Esophagus squamous epithelium (tissue), 5 donors: ENCODE results near the gene ZDHHC17. TPM values are rescaled to one million over a fixed set of nuclear protein-coding genes. Genes with fewer than 3 reads are reported as not detected.
"Not testable (repeated sequence)": the region's sequence is repeated elsewhere in the genome, so short reads cannot be mapped to it uniquely, and the experiment has no call there.

ENCODE experiments used
- DNase-seq: peaks from one replicate; lab custom pipeline; 2025; lab: John Stamatoyannopoulos, UW
- H3K27ac ChIP-seq, 4 donors: fragments of 200-600 bp; sonication (generic); one replicate each; pipeline ENCODE4 v1.5.1; 2016 to 2019; ENCODE audit warnings: mild to moderate bottlenecking in 1 of 4
- H3K27me3 ChIP-seq, 4 donors: fragments of 200-600 bp; sonication (generic); 1 replicate in 3 of 4; 2 replicates in 1 of 4; pipeline versions ENCODE4 v1.5.1 to v1.6.0; 2017 to 2021; ENCODE audit warnings: antibody characterized with exemption in 1 of 4
- H3K36me3 ChIP-seq, 3 donors: fragments of 200-600 bp; sonication (generic); one replicate each; pipeline ENCODE4 v1.5.1; 2016 to 2019
- H3K4me1 ChIP-seq, 3 donors: fragments of 200-600 bp; sonication (generic); one replicate each; pipeline ENCODE4 v1.5.1; 2017 to 2019
- H3K4me3 ChIP-seq, 4 donors: fragments of 200-600 bp; sonication (generic); 1 replicate in 3 of 4; 2 replicates in 1 of 4; pipeline ENCODE4 v1.5.1; 2016 to 2019; ENCODE audit warnings: mild to moderate bottlenecking in 2 of 4, moderate library complexity in 1 of 4
- H3K9me3 ChIP-seq, 3 donors: fragments of 200-600 bp; sonication (generic); one replicate each; pipeline ENCODE4 v1.5.1; 2016 to 2019
- CTCF ChIP-seq, 6 experiments: fragments of 450-650 bp in 4 of 6; fragments of 200-600 bp in 2 of 6; sonication (generic) in 2 of 6; IDR thresholded peaks; one replicate each; pipeline ENCODE4 v1.5.1; 2016 to 2019; ENCODE audit warnings: antibody characterized with exemption in 6 of 6, mild to moderate bottlenecking in 4 of 6, moderate library complexity in 4 of 6
- POLR2A ChIP-seq, 4 donors: fragments of 450-650 bp; IDR thresholded peaks; one replicate each; pipeline ENCODE4 v1.6.1; 2017; ENCODE audit warnings: antibody characterized with exemption in 4 of 4, mild to moderate bottlenecking in 4 of 4, moderate library complexity in 3 of 4
- WGBS, 2 donors: methylation state at CpG; one replicate each; pipeline ENCODE4 v1.1.5; 2018; 5-methylcytosine and 5-hydroxymethylcytosine counted together
- intact Hi-C: fragments of 100-400 bp; cut with DNase I; formaldehyde crosslinking; loops from one replicate; pipeline ENCODE4 v1.15.0; 2022
- total RNA-seq, 4 donors: library from RNA; depleted of rRNA; stranded (reverse); fragments of >200 nt; gene quantifications; one replicate each; pipeline ENCODE4 v1.1.0, GENCODE V29; 2016
- donor health status: DM: yes; HTN: yes; CAD: no.

Gene ZDHHC17
- total RNA-seq, 4 donors from 2014 or later = 6.7 to 26.7 (median 11.7) TPM

DNA sequence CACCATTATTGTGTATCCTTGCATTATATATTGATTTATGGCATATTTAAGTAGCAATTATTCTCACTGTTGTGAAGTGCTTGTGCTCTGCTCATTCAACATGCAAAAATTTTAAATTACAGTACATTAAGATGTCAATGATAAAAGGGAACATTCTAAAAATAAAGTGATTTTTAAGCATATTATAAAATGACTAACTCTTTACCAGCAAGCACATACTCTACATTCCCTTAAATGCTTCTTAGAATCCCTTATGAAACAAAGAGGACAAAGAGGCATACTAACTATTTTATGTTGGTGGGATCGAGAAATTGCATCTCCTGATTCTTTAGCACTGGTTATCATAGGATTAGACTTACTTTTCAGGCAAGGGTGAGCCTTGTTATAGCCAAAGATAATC, 46.6 kb upstream of the ZDHHC17 start:
- intact Hi-C loops = no loop called here
- Histone ChIP-seq H3K4me1 (no peaks in the 10 kb centered on the region), H3K36me3 (no peaks in the 10 kb centered on the region), H3K27me3 (no peaks in the 10 kb centered on the region), H3K9me3 (no peaks in the 10 kb centered on the region), H3K27ac (no peak overlapping the region), H3K4me3 (no peak overlapping the region)
- 68 to 89% methylated on average over 1 of the region's 1 CpG for WGBS, 2 donors
- TF ChIP-seq POLR2A (IDR thresholded peaks at IDR 0.05) = no peak
- no peak for TF ChIP-seq CTCF (IDR thresholded peaks at IDR 0.05)
- DNase-seq = no peak

- H3K27ac ChIP-seq = no peak overlapping the region
- no peak overlapping the region for H3K4me3 ChIP-seq
- no peaks in the 10 kb centered on the region for H3K27me3 ChIP-seq
- no peaks in the 10 kb centered on the region for H3K9me3 ChIP-seq
- no peaks in the 10 kb centered on the region for H3K4me1 ChIP-seq
- TF ChIP-seq POLR2A (IDR thresholded peaks at IDR 0.05) (no peak), CTCF (IDR thresholded peaks at IDR 0.05) (no peak)
- DNase-seq = no peak
- WGBS, 2 donors = 40 to 82% methylated on average over 1 to 5 of the region's 5 CpGs
- no peaks in the 10 kb centered on the region for H3K36me3 ChIP-seq
- intact Hi-C loops = no loop called here
Observed at GRCh38 chr12:76719171-76720041, 44.5 kb upstream of the ZDHHC17 start.

GRCh38 chr12:76720068-76720467, 43.8 kb upstream of the ZDHHC17 start:
- H3K27ac ChIP-seq = no peak overlapping the region
- WGBS, 2 donors = 48 to 61% methylated on average over 2 of the region's 2 CpGs
- H3K4me1 ChIP-seq = no peaks in the 10 kb centered on the region
- no peaks in the 10 kb centered on the region for H3K9me3 ChIP-seq
- H3K27me3 ChIP-seq = no peaks in the 10 kb centered on the region
- H3K4me3 ChIP-seq = no peak overlapping the region
- intact Hi-C loops = no loop called here
- TF ChIP-seq POLR2A (IDR thresholded peaks at IDR 0.05) (no peak), CTCF (IDR thresholded peaks at IDR 0.05) (no peak)
- DNase-seq = no peak
- no peaks in the 10 kb centered on the region for H3K36me3 ChIP-seq

- Histone ChIP-seq H3K4me1 (no peaks in the 10 kb centered on the region), H3K27ac (no peak overlapping the region), H3K36me3 (no peaks in the 10 kb centered on the region), H3K4me3 (no peak overlapping the region), H3K9me3 (no peaks in the 10 kb centered on the region), H3K27me3 (no peaks in the 10 kb centered on the region)
- intact Hi-C loops = no loop called here
- no peak for TF ChIP-seq POLR2A (IDR thresholded peaks at IDR 0.05)
- TF ChIP-seq CTCF (IDR thresholded peaks at IDR 0.05) = no peak
- no peak for DNase-seq
Observed at GRCh38 chr12:76726626-76727025, 37.3 kb upstream of the ZDHHC17 start.

- H3K4me3 ChIP-seq, intact Hi-C loops, DNase-seq, H3K36me3 ChIP-seq, H3K9me3 ChIP-seq, H3K4me1 ChIP-seq, H3K27me3 ChIP-seq, H3K27ac ChIP-seq: not testable (repeated sequence)
- 71 to 93% methylated on average over 3 of the region's 3 CpGs for WGBS, 2 donors
Observed at GRCh38 chr12:76732188-76732587, 31.7 kb upstream of the ZDHHC17 start.

GRCh38 chr12:76737689-76738088, 26.2 kb upstream of the ZDHHC17 start:
- H3K27ac ChIP-seq, H3K4me3 ChIP-seq, H3K27me3 ChIP-seq, H3K36me3 ChIP-seq, DNase-seq, H3K9me3 ChIP-seq, intact Hi-C loops, H3K4me1 ChIP-seq: not testable (repeated sequence)
- 85 to 89% methylated on average over 2 of the region's 2 CpGs for WGBS, 2 donors
